ENCODE results near the gene TTLL11. TPM values are rescaled to one million over a fixed set of nuclear protein-coding genes. Genes with fewer than 3 reads are reported as not detected.

TTLL11 gene
- total RNA-seq, 1 donor from 2014 or later, result 4.0 TPM

GRCh38 chr9:121910491-121911040 lies 182.5 kb downstream of the TTLL11 start:
- H3K4me3 Mint-ChIP-seq (ENCODE audit: unreplicated experiment), result no peak overlapping the region
- no peaks in the 10 kb centered on the region for H3K36me3 Mint-ChIP-seq (ENCODE audit: low read depth, unreplicated experiment)
- DNase-seq (ENCODE audit: low spot score), result no peak
- peaks cover 3% of the 10 kb centered on the region for H3K27me3 Mint-ChIP-seq (ENCODE audit: unreplicated experiment)
- no peak overlapping the region for H3K27ac Mint-ChIP-seq (ENCODE audit: unreplicated experiment)
- H3K4me1 Mint-ChIP-seq (ENCODE audit: unreplicated experiment), result peaks cover 2% of the 10 kb centered on the region
- no peak for TF ChIP-seq CTCF (IDR thresholded peaks at IDR 0.05; ENCODE audit: unreplicated experiment)
- H3K9me3 Mint-ChIP-seq (ENCODE audit: unreplicated experiment), result no peaks in the 10 kb centered on the region

- Mint-ChIP-seq H3K27me3 (ENCODE audit: unreplicated experiment) (peaks cover 3% of the 10 kb centered on the region), H3K36me3 (ENCODE audit: low read depth, unreplicated experiment) (no peaks in the 10 kb centered on the region), H3K9me3 (ENCODE audit: unreplicated experiment) (no peaks in the 10 kb centered on the region), H3K27ac (ENCODE audit: unreplicated experiment) (no peak overlapping the region), H3K4me3 (ENCODE audit: unreplicated experiment) (no peak overlapping the region), H3K4me1 (ENCODE audit: unreplicated experiment) (peaks cover 2% of the 10 kb centered on the region)
- DNase-seq (ENCODE audit: low spot score), result no peak
- TF ChIP-seq CTCF (IDR thresholded peaks at IDR 0.05; ENCODE audit: unreplicated experiment), result no peak
Observed at GRCh38 chr9:121909111-121909510, 184.0 kb downstream of the TTLL11 start.

DNA sequence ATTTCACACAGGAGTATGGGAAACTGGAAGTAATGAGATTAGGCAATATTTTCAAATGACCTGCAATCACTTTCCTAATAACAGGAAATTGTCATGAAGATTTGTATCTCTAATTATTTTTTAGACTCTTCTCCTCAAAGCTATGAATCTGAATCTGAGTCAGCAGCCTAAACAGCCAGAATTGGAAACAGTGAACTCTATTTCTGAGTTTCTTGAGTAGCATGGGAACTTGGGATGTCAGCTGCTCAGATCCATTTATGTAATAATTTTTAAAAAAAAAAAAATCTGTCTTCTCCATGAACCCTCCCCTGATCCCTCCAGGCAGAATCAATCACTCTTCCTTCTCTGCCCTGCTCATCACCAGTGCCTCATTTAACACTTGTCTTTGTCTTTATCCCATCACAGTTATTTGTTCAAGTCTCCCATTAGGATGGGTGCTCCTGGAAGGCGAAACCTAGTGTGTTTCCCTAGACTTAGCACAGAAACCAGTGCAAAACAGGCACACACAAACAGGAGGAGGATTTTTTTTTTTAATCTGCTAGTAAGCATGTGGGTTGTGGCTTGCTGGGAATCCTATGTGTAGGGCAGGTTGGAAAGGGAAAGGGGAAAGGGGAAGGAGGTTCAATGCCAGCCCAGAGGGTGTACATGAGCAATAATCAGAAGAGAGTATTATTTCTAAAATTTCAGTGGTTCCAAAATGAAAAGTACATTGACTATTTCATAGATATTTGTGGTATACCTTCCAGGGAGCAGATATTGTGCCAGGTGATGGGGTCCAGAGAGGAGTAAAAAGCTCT lies 186.8 kb downstream of the TTLL11 start:
- H3K9me3 Mint-ChIP-seq (ENCODE audit: unreplicated experiment), result no peaks in the 10 kb centered on the region
- no peaks in the 10 kb centered on the region for H3K36me3 Mint-ChIP-seq (ENCODE audit: low read depth, unreplicated experiment)
- DNase-seq (ENCODE audit: low spot score), result no peak

DNA sequence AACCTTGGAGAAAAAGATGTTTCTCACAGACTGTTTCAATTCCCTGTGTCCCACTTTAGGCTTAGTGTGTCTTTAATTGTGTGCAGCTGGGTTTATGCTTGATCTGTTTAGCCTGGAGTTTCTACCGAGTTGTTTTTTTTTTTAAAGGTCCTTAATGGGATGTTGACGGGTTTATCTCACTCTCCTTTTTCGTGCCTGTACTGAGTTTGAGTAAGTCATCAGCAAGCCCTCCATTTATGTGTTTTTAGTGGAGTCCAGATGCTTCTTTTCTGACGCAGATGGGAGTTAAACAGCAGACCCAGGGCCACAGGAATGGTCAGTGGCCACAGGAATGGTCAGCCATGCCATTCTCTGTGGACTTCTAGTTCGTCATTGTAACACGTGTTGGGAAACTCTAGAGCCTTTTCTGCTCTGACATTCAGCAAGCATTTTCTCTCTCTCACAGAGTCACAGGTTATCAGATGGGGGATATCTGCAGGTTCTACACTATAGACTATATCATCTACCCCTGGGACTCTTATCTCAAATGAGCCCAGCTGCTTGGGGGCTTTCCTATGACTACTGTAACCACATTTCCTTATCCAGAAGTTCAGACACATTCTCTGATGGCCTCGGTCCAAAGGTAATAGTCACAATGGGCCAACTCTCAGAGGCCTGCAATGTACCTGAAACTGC lies 190.5 kb downstream of the TTLL11 start:
- H3K4me1 Mint-ChIP-seq (ENCODE audit: unreplicated experiment), result no peaks in the 10 kb centered on the region
- TF ChIP-seq CTCF (IDR thresholded peaks at IDR 0.05; ENCODE audit: unreplicated experiment), result no peak
- no peak overlapping the region for H3K4me3 Mint-ChIP-seq (ENCODE audit: unreplicated experiment)
- H3K27me3 Mint-ChIP-seq (ENCODE audit: unreplicated experiment), result no peaks in the 10 kb centered on the region
- H3K9me3 Mint-ChIP-seq (ENCODE audit: unreplicated experiment), result no peaks in the 10 kb centered on the region
- DNase-seq (ENCODE audit: low spot score), result no peak
- peaks cover 9% of the 10 kb centered on the region for H3K36me3 Mint-ChIP-seq (ENCODE audit: low read depth, unreplicated experiment)
- H3K27ac Mint-ChIP-seq (ENCODE audit: unreplicated experiment), result no peak overlapping the region

More for the DNA sequence above, 186.8 kb downstream of the TTLL11 start:
- Mint-ChIP-seq H3K27ac (ENCODE audit: unreplicated experiment) (no peak overlapping the region), H3K4me1 (ENCODE audit: unreplicated experiment) (peaks cover 2% of the 10 kb centered on the region), H3K27me3 (ENCODE audit: unreplicated experiment) (no peaks in the 10 kb centered on the region), H3K4me3 (ENCODE audit: unreplicated experiment) (no peak overlapping the region)
- TF ChIP-seq CTCF (IDR thresholded peaks at IDR 0.05; ENCODE audit: unreplicated experiment), result no peak

DNA sequence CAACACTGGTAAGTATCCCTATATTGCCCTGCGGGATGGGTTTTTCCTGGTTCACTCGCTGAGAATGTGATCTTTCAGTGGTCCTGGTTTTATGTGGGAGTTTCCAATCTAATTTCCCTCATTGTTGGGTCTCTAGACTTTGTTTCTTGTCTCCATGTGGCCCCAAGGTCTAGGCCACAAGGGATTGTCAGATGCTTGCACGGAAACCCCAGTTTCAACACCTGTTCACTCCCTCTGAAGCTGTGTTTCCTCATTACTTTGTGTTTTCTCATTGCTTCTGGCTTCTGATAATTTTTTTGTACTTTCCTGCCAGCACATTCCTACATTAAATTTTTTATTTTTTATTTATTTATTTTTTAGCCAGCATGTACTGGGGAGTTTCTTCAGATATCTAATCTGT lies 191.5 kb downstream of the TTLL11 start:
- TF ChIP-seq CTCF (IDR thresholded peaks at IDR 0.05; ENCODE audit: unreplicated experiment), result no peak
- Mint-ChIP-seq H3K4me3 (ENCODE audit: unreplicated experiment) (no peak overlapping the region), H3K4me1 (ENCODE audit: unreplicated experiment) (no peaks in the 10 kb centered on the region), H3K9me3 (ENCODE audit: unreplicated experiment) (no peaks in the 10 kb centered on the region), H3K36me3 (ENCODE audit: low read depth, unreplicated experiment) (peaks cover 9% of the 10 kb centered on the region), H3K27me3 (ENCODE audit: unreplicated experiment) (peaks cover 1% of the 10 kb centered on the region), H3K27ac (ENCODE audit: unreplicated experiment) (no peak overlapping the region)
- DNase-seq (ENCODE audit: low spot score), result no peak
